ENCODE data around the gene SVIL.
"Not testable (repeated sequence)": the region's sequence is repeated elsewhere in the genome, so short reads cannot be mapped to it uniquely, and the experiment has no call there.

The SVIL gene

GRCh38 chr10:29487032-29487883 is 147.5 kb downstream of the SVIL start:
- not testable (repeated sequence) for DNase-seq (ENCODE audit: low read depth)

- no peak for DNase-seq (ENCODE audit: low read depth)
Measured at GRCh38 chr10:29486433-29486832, 148.3 kb downstream of the SVIL start.

GRCh38 chr10:29484677-29485076 is 150.1 kb downstream of the SVIL start:
- DNase-seq (ENCODE audit: low read depth) = not testable (repeated sequence)

GRCh38 chr10:29482591-29483431 is 152.0 kb downstream of the SVIL start:
- DNase-seq (ENCODE audit: low read depth) = no peak

- DNase-seq (ENCODE audit: low read depth) = no peak
Measured at GRCh38 chr10:29481906-29482440, 152.8 kb downstream of the SVIL start.

GRCh38 chr10:29479981-29480954 is 154.5 kb downstream of the SVIL start:
- no peak for DNase-seq (ENCODE audit: low read depth)

- DNase-seq (ENCODE audit: low read depth) = no peak
Measured at GRCh38 chr10:29479081-29479925, 155.5 kb downstream of the SVIL start.

- no peak for DNase-seq (ENCODE audit: low read depth)
Measured at GRCh38 chr10:29473406-29474100, 161.2 kb downstream of the SVIL start.

GRCh38 chr10:29473087-29473356 is 161.7 kb downstream of the SVIL start:
- DNase-seq (ENCODE audit: low read depth) = no peak

GRCh38 chr10:29472301-29473086 is 162.3 kb downstream of the SVIL start:
- DNase-seq (ENCODE audit: low read depth) = no peak

GRCh38 chr10:29471544-29471859 is 163.3 kb downstream of the SVIL start:
- no peak for DNase-seq (ENCODE audit: low read depth)

GRCh38 chr10:29470843-29471543 is 163.8 kb downstream of the SVIL start:
- DNase-seq (ENCODE audit: low read depth) = no peak

GRCh38 chr10:29470355-29470705 is 164.4 kb downstream of the SVIL start:
- no peak for DNase-seq (ENCODE audit: low read depth)

- DNase-seq (ENCODE audit: low read depth) = no peak
Measured at GRCh38 chr10:29469481-29470354, 165.1 kb downstream of the SVIL start.

GRCh38 chr10:29465384-29465783 is 169.4 kb downstream of the SVIL start:
- no peak for DNase-seq (ENCODE audit: low read depth)

GRCh38 chr10:29464671-29465171 is 170.1 kb downstream of the SVIL start:
- not testable (repeated sequence) for DNase-seq (ENCODE audit: low read depth)

GRCh38 chr10:29461042-29461441 is 173.7 kb downstream of the SVIL start:
- no peak for DNase-seq (ENCODE audit: low read depth)

GRCh38 chr10:29458190-29458589 is 176.6 kb downstream of the SVIL start:
- DNase-seq (ENCODE audit: low read depth) = not testable (repeated sequence)

All from stimulated activated CD8-positive, alpha-beta memory T cell treated with anti-CD3 and anti-CD28 coated beads, Interleukin-12 subunit alpha, Interleukin-12 subunit beta, amount 100 ng/mL, for 4 hours (primary cell).